GM12872 (cell line): ENCODE results near the gene TBCE.

Source experiments
- CTCF ChIP-seq: IDR thresholded peaks from 3 replicates; pipeline ENCODE4 v1.5.1; 2011; ENCODE audit warnings: low read depth, mild to moderate bottlenecking, low read length, moderate library complexity; ENCODE audit not compliant: insufficient read depth

The TBCE gene

GRCh38 chr1:235357485-235358373, 9.5 kb upstream of the TBCE start:
- no peak for TF ChIP-seq CTCF

DNA sequence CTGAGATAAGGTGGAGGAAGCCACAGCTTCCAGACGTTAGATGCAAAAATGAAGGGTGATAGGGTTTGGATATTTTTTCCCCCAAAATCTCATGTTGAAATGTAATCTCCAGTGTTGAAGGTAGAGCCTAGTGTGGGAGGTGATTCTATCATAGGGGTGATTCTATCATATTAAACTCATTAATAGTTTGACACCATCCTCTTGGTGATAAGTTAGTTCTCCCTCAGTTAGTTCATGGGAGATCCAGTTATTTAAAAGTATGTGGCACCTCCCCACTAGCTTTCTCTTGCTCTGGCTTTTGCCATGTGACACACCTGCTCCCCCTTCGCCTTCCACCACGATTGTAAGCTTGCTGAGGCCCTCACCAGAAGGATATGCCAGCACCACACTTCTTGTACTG, 8.3 kb upstream of the TBCE start:
- TF ChIP-seq CTCF = no peak

- no peak for TF ChIP-seq CTCF
Measured at GRCh38 chr1:235366286-235366685, 941 bp upstream of the TBCE start.

DNA sequence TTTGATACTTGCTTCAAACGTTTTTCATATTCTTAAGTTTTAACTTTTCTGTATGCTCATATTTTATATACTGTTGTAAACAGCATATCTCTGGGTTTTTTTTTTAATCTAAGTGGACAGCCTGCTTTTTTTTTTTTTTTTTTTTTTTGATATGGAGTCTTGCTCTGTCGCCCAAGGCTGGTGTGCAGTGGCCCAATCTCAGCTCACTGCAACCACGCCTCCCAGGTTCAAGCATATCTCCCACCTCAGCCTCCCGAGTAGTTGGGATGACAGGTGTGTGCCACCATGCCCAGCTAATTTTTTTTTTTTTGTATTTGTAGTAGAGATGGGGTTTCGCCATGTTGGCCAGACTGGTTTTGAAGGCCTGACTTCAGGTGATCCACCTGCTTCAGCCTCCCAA, 1.2 kb downstream of the TBCE start:
- no peak for TF ChIP-seq CTCF

GRCh38 chr1:235369802-235370201, 2.6 kb downstream of the TBCE start:
- no peak for TF ChIP-seq CTCF

GRCh38 chr1:235375919-235376605, 8.8 kb downstream of the TBCE start:
- no peak for TF ChIP-seq CTCF

- no peak for TF ChIP-seq CTCF
Measured at GRCh38 chr1:235391874-235392273, 24.6 kb downstream of the TBCE start.
